GM08714 (cell line): ENCODE data around the gene PIGQ.

ENCODE experiments used
- H3K4me3 ChIP-seq: fragments of 200-500 bp; sonication (Bioruptor generic); 2 replicates; pipeline ENCODE4 v1.5.1; 2014; ENCODE audit warnings: mild to moderate bottlenecking, low read length, inconsistent platforms
- ZNF274 ChIP-seq: IDR thresholded peaks from 2 replicates; pipeline ENCODE4 v1.6.1; 2012; ENCODE audit warnings: mild to moderate bottlenecking, low read depth, low read length

PIGQ gene

GRCh38 chr16:578232-578869 lies 8.6 kb downstream of the PIGQ start:
- TF ChIP-seq ZNF274 = no peak

DNA sequence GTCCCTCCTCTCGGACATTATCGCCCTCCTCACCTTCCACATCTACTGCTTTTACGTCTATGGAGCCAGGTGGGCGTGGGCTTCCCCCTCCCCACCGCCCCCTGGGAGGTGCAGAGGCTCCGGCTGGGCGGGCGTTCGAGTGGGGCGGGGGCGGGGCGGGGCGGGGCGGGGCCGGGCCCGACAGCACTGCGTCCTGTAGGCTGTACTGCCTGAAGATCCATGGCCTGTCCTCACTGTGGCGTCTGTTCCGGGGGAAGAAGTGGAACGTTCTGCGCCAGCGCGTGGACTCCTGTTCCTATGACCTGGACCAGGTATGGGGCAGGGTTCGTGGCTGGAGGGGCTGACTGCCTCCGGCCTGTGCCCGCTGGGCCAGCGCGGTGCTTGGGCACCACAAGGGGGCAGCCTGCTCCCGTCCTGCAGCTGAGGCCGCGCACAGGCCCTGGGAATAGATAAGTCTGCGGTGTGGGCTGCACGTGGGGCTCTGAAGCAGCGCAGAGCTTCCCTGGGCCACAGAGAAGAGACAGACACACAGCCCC lies 9.2 kb downstream of the PIGQ start:
- TF ChIP-seq ZNF274 = no peak
- no peak overlapping the region for H3K4me3 ChIP-seq

More at GRCh38 chr16:578232-578869, 8.6 kb downstream of the PIGQ start:
- H3K4me3 ChIP-seq = no peak overlapping the region

GRCh38 chr16:580141-580945 lies 10.6 kb downstream of the PIGQ start:
- H3K4me3 ChIP-seq = no peak overlapping the region
- TF ChIP-seq ZNF274 = no peak

DNA sequence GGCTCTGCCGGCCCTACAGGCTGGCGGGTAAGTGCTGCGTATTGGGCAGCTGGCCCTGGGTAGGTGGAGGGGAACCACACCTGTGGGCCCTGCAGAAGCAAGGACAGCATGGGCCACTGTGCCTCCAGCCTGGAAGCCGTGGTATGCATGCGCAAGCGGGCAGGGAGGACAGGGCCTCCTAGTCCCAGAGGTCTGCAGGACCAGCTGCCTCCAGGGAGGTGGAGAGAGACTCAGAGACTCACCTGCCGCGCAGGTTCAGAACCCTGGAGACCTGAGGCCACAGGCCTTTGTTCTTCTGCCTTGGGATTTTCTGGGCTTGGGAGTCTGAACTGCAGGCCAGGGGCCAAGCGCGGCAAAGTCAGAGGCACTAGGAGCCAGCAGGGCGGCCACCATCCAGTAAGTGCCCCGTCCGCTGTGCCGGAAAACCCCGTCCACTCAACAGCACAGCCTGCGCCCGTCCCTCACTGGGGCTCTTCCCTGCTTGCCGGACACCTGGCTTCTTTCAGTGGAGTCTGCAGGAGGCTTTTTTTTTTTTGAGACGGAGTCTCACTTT lies 11.3 kb downstream of the PIGQ start:
- H3K4me3 ChIP-seq = no peak overlapping the region
- TF ChIP-seq ZNF274 = no peak

- no peak for TF ChIP-seq ZNF274
- H3K4me3 ChIP-seq = no peak overlapping the region
These were observed 12.4 kb downstream of the PIGQ start for GRCh38 chr16:582218-582613.

- TF ChIP-seq ZNF274 = no peak
These were observed 13.0 kb downstream of the PIGQ start for GRCh38 chr16:582614-583331.

DNA sequence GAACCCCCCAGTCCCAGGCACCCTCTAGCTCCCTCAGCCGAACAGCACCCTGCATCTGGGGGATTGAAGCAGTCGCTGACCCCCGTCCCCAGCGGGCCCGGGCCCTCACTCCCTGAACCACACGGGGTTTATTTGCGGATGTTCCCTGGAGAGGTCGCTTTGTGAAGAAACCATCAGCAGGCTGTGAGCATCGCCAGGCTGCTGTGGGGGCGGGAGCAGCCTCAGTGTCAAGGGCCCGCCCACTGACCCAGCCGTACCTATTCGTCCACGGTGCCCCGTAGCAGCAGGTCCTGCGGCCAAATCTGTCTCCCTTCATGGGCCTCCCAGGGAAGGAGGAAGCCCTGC lies 13.7 kb downstream of the PIGQ start:
- no peak overlapping the region for H3K4me3 ChIP-seq
- TF ChIP-seq ZNF274 = no peak

More at GRCh38 chr16:582614-583331, 13.0 kb downstream of the PIGQ start:
- H3K4me3 ChIP-seq = no peak overlapping the region

DNA sequence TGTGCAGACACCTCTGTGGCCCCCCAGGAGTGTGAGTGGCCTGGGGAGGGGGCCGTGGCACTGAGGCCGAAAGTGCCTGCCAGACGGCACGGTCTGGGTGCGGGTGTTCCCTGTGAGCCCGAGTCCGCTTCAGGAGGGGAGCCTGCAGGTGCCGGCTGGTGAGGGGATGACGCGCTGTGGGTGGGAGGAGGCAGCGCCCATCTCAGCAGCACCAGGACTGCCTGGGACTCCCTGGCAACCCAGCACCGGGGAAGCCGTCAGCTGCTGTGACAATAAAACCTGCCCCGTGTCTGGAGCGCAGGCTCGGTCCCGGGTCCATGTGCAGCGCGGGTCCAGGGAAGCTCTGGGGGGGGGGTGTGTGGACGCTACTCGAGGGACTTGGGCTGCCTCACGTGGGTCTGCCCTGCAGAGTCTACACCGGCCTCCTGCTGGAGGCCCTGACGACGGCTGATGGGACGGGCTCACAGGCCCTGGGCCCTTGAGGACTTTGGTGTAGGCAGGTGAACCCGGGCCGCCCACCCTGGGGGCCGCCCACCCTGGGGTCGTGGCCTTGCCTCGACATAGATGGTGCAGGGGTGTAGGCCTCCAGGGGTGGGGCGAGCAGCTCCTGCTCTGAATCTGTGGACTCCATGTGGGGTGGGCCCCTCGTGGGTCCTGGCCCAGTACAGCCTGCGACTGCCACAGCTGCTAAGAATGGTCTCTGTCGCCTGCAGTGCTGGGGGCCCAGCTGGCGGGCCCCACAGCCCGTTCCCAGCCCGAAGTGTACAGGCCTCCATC lies 14.2 kb downstream of the PIGQ start:
- TF ChIP-seq ZNF274 = no peak

GRCh38 chr16:585351-585750 lies 15.6 kb downstream of the PIGQ start:
- no peak overlapping the region for H3K4me3 ChIP-seq
- no peak for TF ChIP-seq ZNF274

More for the DNA sequence above, 14.2 kb downstream of the PIGQ start:
- H3K4me3 ChIP-seq = no peak overlapping the region

DNA sequence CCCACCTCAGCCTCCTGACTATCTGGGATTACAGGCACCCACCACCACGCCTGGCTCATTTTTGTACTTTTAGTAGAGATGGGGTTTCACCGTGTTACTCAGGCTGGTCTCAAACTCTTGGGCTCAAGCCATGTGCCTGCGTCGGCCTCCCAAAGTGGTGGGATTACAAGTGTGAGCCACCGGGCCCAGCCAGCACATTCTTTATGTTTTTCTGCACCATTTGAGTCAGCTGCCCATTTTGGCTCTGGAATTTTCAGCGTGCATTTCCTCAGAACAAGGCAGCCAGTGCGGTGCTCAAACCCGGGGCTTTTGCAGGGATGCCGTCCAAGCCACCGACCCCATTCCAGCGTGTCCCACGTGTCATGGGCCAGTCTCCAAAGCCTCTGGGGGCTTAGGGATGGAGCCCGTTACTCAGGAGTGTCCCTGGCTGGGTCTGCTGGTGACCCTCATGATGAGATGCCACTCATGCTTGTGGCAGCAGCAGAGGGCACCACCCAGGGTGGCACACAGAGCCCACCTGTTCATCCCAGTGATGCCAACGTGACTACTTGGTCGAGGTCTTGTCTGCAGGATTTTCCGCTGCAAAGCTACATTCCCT lies 16.4 kb downstream of the PIGQ start:
- TF ChIP-seq ZNF274 = no peak
- no peak overlapping the region for H3K4me3 ChIP-seq

DNA sequence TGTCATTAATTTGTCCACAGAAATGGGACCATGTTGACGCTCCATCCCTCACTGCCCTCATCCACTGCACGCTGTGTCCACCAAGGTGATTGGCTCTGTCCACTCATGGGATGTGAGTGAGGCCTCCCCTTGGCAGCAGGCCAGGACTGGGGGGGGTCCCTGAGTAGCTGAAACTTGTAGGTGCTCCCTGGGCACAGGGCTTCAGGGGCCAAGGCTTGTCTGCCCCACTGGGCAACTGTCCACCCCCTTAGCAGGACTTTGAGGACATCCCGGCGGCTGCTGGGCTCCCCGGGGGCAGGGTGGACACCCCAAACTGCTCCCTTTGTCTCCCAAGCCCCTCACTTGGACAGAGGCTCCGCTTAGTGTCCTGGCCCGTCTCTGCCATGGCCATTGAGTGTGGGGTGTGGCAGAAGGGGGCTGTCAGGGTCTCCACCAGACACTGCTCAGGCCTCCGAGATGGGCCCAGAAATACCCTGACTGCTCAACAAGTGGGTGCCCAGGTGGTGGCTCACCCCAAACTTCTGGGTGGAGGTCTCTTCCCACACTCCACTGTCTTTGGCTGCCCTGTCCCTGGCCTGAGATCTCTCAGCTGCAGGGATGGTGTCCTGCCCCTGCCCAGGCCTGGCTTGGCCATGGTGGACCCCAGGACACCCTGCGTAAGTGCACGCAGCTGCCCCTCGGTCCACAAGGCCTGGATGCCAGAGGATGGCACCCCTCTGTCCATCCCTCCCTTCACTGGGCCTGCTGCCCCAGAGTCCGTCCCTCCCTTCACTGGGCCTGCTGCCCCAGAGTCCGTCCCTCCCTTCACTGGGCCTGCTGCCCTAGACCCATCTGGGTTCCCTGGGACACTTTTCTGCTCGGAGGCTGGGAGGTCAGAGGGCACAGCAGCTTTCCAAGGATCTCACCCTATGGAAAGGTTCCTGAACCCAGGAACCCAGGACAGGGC lies 17.1 kb downstream of the PIGQ start:
- TF ChIP-seq ZNF274 = no peak
- peak overlapping the region; percentile 83; the same call in 1 of the 2 replicates for H3K4me3 ChIP-seq

GRCh38 chr16:588639-588888 lies 18.8 kb downstream of the PIGQ start:
- H3K4me3 ChIP-seq = peak overlapping the region; percentile 83
- no peak for TF ChIP-seq ZNF274

GRCh38 chr16:588889-589657 lies 19.3 kb downstream of the PIGQ start:
- peak overlapping the region; percentile 83 for H3K4me3 ChIP-seq
- no peak for TF ChIP-seq ZNF274
